ENCODE results near the gene STK10.

GRCh38 chr5:172235132-172235780 is 47.2 kb upstream of the STK10 start:
- TF ChIP-seq CTCF (IDR thresholded peaks at IDR 0.05; ENCODE audit: low read length) (no peak), EZH2 (IDR thresholded peaks at IDR 0.05; ENCODE audit: borderline replicate concordance, low read length) (no peak)
